K562 (cell line): ENCODE results near the gene UQCRC2. TPM values are rescaled to one million over a fixed set of nuclear protein-coding genes. Genes with fewer than 3 reads are reported as not detected.

Experiments
- ATAC-seq: fragments of 200-7000 bp; cut with Tn5 transposase; 3 replicates; pipeline ENCODE4 v1.9.1; 2020; ENCODE audit warnings: moderate library complexity
- BruUV-seq: library from RNA; stranded (reverse); fragments of 400-500 nt; replicated peaks from 2 replicates; lab custom pipeline; 2021; lab: Mats Ljungman, UMichigan
- CTCF ChIA-PET: fragments of 300-600 bp; formaldehyde crosslinking; extraction: SDS; loops from one replicate; lab custom pipeline; 2021; ENCODE audit warnings: low intra/inter-chr PET ratio; lab: Yijun Ruan, JAX
- POLR2A ChIA-PET: fragments of 300-600, 350-650 bp; sonication (Branson Sonifier 250); formaldehyde crosslinking; extraction: SDS; loops from one replicate; lab custom pipeline; 2021; ENCODE audit warnings: antibody characterized with exemption, inconsistent platforms; lab: Yijun Ruan, JAX
- DNase-seq, 4 experiments: peaks; one replicate each; pipeline versions ENCODE4 v3.0.0 to v3.0.0-alpha.2; 2011 to 2018; ENCODE audit warnings: low spot score in 3 of 4, mixed read lengths in 3 of 4; ENCODE audit errors: extremely low read depth in 1 of 4
- FAIRE-seq: peaks from 2 replicates; lab custom pipeline; 2011; peaks lifted over from hg19 to GRCh38; lab: Jason Lieb, UNC
- H2AFZ ChIP-seq: 2 replicates; pipeline ENCODE4 v1.6.0; 2011; ENCODE audit warnings: low read depth, low read length, control low read depth, inconsistent platforms
- H3K27ac ChIP-seq: fragments of 200-600 bp; 3 replicates; pipeline ENCODE4 v1.8.0; 2011; ENCODE audit warnings: low read depth, mild to moderate bottlenecking, control low read depth, inconsistent platforms, low read length, moderate library complexity, mixed read lengths; ENCODE audit errors: extremely low read depth
- H3K27me3 ChIP-seq, 2 experiments: fragments of 300-600 bp in 1 of 2; 2 replicates in 1 of 2; 3 replicates in 1 of 2; pipeline versions ENCODE4 v1.6.0 to v1.8.0; 2011; ENCODE audit warnings: inconsistent platforms in 2 of 2, low read length in 2 of 2, mild to moderate bottlenecking in 1 of 2, mixed read lengths in 1 of 2, moderate library complexity in 1 of 2; ENCODE audit not compliant: control insufficient read depth in 2 of 2, insufficient read depth in 2 of 2
- H3K36me3 ChIP-seq: fragments of 300-600 bp; 3 replicates; pipeline ENCODE4 v1.8.0; 2011; ENCODE audit warnings: mild to moderate bottlenecking, low read length, inconsistent platforms; ENCODE audit not compliant: control insufficient read depth, insufficient read depth
- H3K4me1 ChIP-seq, 2 experiments: fragments of 200-600 bp in 1 of 2; replicated peaks in 1 of 2; 2 replicates in 1 of 2; 3 replicates in 1 of 2; pipeline versions ENCODE4 v1.5.1 to v1.8.0; 2011; ENCODE audit warnings: inconsistent platforms in 2 of 2, low read length in 2 of 2, mild to moderate bottlenecking in 1 of 2, mixed read lengths in 1 of 2, moderate library complexity in 1 of 2; ENCODE audit not compliant: control insufficient read depth in 2 of 2, insufficient read depth in 2 of 2
- H3K4me2 ChIP-seq: 2 replicates; pipeline ENCODE4 v1.6.1; 2011; ENCODE audit warnings: low read length, control low read depth, inconsistent platforms, mixed read lengths; ENCODE audit not compliant: insufficient read depth
- H3K4me3 ChIP-seq: fragments of 200-600 bp; sonication (generic), shearing (Covaris generic); 2 replicates; pipeline ENCODE4 v1.5.1; 2016; ENCODE audit warnings: control low read depth, inconsistent platforms
- H3K79me2 ChIP-seq: fragments of 200-600 bp; 3 replicates; pipeline ENCODE4 v1.8.0; 2011; ENCODE audit warnings: low read length, inconsistent platforms; ENCODE audit not compliant: control insufficient read depth, insufficient read depth
- H3K9ac ChIP-seq, 2 experiments: 2 replicates each; pipeline versions ENCODE4 v1.6.0 to v1.6.1; 2011; ENCODE audit warnings: low read depth in 2 of 2, low read length in 2 of 2, control low read depth in 1 of 2, inconsistent platforms in 1 of 2, mild to moderate bottlenecking in 1 of 2, mixed read lengths in 1 of 2; ENCODE audit not compliant: insufficient read depth in 1 of 2
- H3K9me1 ChIP-seq: one replicate; pipeline ENCODE4 v1.6.0; 2011; ENCODE audit warnings: inconsistent platforms, mild to moderate bottlenecking, low read length, moderate library complexity; ENCODE audit not compliant: control insufficient read depth, insufficient read depth
- H3K9me3 ChIP-seq: replicated peaks from 2 replicates; pipeline ENCODE4 v1.5.1; 2011; ENCODE audit warnings: low read depth, low read length, inconsistent platforms; ENCODE audit not compliant: control insufficient read depth, insufficient read depth
- H4K20me1 ChIP-seq: replicated peaks from 2 replicates; pipeline ENCODE4 v1.6.1; 2011; ENCODE audit warnings: low read length, inconsistent platforms, mixed read lengths; ENCODE audit not compliant: control insufficient read depth, insufficient read depth
- KDM4B ChIP-seq, 2 experiments: fragments of 450-650 bp in 1 of 2; sonication (generic) in 1 of 2; IDR thresholded peaks; 2 replicates each; pipeline ENCODE4 v1.6.1; 2016 to 2017; ENCODE audit warnings: borderline replicate concordance in 2 of 2, antibody characterized with exemption in 1 of 2, low read depth in 1 of 2, mild to moderate bottlenecking in 1 of 2
- PKNOX1 ChIP-seq: fragments of 450-650 bp; IDR thresholded peaks from 2 replicates; pipeline ENCODE4 v1.6.1; 2016
- POLR2A ChIP-seq: fragments of 450-650 bp; conservative IDR thresholded peaks from 2 replicates; pipeline ENCODE4 v1.6.1; 2016
- SUPT5H ChIP-seq: fragments of 450-650 bp; IDR thresholded peaks from 2 replicates; pipeline ENCODE4 v1.6.1; 2016
- ZNF407 ChIP-seq: fragments of 450-650 bp; IDR thresholded peaks from 2 replicates; pipeline ENCODE4 v1.6.1; 2016; ENCODE audit warnings: low read depth
- WGBS: fragments of 100-300 bp; shearing (Covaris generic); methylation state at CpG from one replicate; pipeline ENCODE4 v1.1.6; 2016; ENCODE audit warnings: low coverage, mixed read lengths; ENCODE audit not compliant: insufficient coverage; ENCODE audit errors: missing lambda C conversion rate; 5-methylcytosine and 5-hydroxymethylcytosine counted together
- in situ Hi-C: fragments of 300-500 bp; cut with MboI; formaldehyde crosslinking; loops from 4 replicates; pipeline ENCODE4 v1.15.0; 2018; ENCODE audit warnings: inconsistent platforms, mixed read lengths
- intact Hi-C: fragments of 100-400 bp; cut with micrococcal nuclease; formaldehyde crosslinking; loops from 2 replicates; pipeline ENCODE4 v1.14.2; 2022
- polyA plus RNA-seq, 8 experiments: library from polyadenylated mRNA; depleted of rRNA in 4 of 8; stranded (reverse) in 5 of 8; unstranded in 3 of 8; fragments of >200 nt; fragmentation: Nextera tagmentation in 2 of 8; fragmentation: Illumina TruSeq in 1 of 8; extraction: Ambion mirVana in 2 of 8; extraction: Trizol in 1 of 8; gene quantifications; 2 replicates each; pipeline versions ENCODE4 v1.2.1 to v1.2.3, GENCODE V29; 2011 to 2014; ENCODE audit warnings: inconsistent platforms in 1 of 8, missing spikeins in 1 of 8
- total RNA-seq, 7 experiments: library from RNA; depleted of rRNA in 6 of 7; stranded (reverse); fragments of >200 nt in 6 of 7; fragmentation: Illumina TruSeq in 2 of 7; extraction: Trizol in 2 of 7; gene quantifications; 2 replicates each; pipeline versions ENCODE4 v1.2.1 to v1.2.3, GENCODE V29; 2011 to 2021; ENCODE audit warnings: low replicate concordance in 1 of 7

The UQCRC2 gene
- total and polyA plus RNA-seq, 9 of the 15 experiments (the other 6 are each of a cell fraction or from before 2014, with no cell fraction given), result 177 to 516 (median 319) TPM

GRCh38 chr16:21986692-21987246 lies 33.6 kb downstream of the UQCRC2 start:
- in situ Hi-C loops, result no loop called here
- CTCF ChIA-PET, result no interaction called here
- FAIRE-seq, result no peak

GRCh38 chr16:21987498-21987897 lies 34.3 kb downstream of the UQCRC2 start:
- intact Hi-C loops, result no loop called here
- H4K20me1 ChIP-seq, result no peaks in the 10 kb centered on the region
- no peak overlapping the region for H3K4me3 ChIP-seq
- H3K9ac ChIP-seq, result no peak overlapping the region
- no peak overlapping the region for H3K4me2 ChIP-seq
- no peaks in the 10 kb centered on the region; a peak in 1 of 5 replicates for H3K4me1 ChIP-seq
- ATAC-seq (no peak; the same call in 2 of the 3 replicates), DNase-seq (no peak), FAIRE-seq (no peak)
- H2AFZ ChIP-seq, result no peak overlapping the region
- H3K9me3 ChIP-seq, result no peaks in the 10 kb centered on the region
- in situ Hi-C loops, result no loop called here
- H3K36me3 ChIP-seq, result peaks cover 35% of the 10 kb centered on the region
- no TSS peak for BruUV-seq
- no peaks in the 10 kb centered on the region for H3K79me2 ChIP-seq
- CTCF ChIA-PET, result no interaction called here
- WGBS, result 64% methylated on average over 2 of the region's 2 CpGs
- H3K27ac ChIP-seq, result no peak overlapping the region
- POLR2A ChIA-PET, result interaction anchor here (0.6 kb wide), 1 partner anchor 107 kb away, joined by 3 read pairs; no protein-coding TSS in a partner anchor
- H3K27me3 ChIP-seq, result no peaks in the 10 kb centered on the region
- H3K9me1 ChIP-seq, result no peaks in the 10 kb centered on the region
- TF ChIP-seq ZNF407, result no peak
- TF ChIP-seq POLR2A, result peak; percentile 19; the same call in 1 of the 2 replicates
- no peak for TF ChIP-seq KDM4B (IDR thresholded peaks at IDR 0.05; ENCODE audit: borderline replicate concordance in 2 of 2, low read depth in 1 of 2)

More at GRCh38 chr16:21986692-21987246, 33.6 kb downstream of the UQCRC2 start:
- Histone ChIP-seq H3K9ac (no peak overlapping the region), H3K9me3 (no peaks in the 10 kb centered on the region), H3K4me1 (no peaks in the 10 kb centered on the region; a peak in 1 of 5 replicates), H4K20me1 (no peaks in the 10 kb centered on the region), H3K27ac (no peak overlapping the region), H3K4me3 (no peak overlapping the region), H3K36me3 (peaks cover 42% of the 10 kb centered on the region), H3K79me2 (no peaks in the 10 kb centered on the region), H3K27me3 (no peaks in the 10 kb centered on the region), H3K9me1 (no peaks in the 10 kb centered on the region), H3K4me2 (no peak overlapping the region), H2AFZ (no peak overlapping the region)
- TF ChIP-seq PKNOX1 (no peak), SUPT5H (peak; percentile 52; the same call in 1 of the 2 replicates)
- 82% methylated on average over 4 of the region's 4 CpGs for WGBS
- intact Hi-C loops, result no loop called here
- no peak for DNase-seq
- POLR2A ChIA-PET, result no interaction called here
- no TSS peak for BruUV-seq
- ATAC-seq, result no peak
